Measurements from ENCODE around the gene APH1B.
"Not testable (repeated sequence)": the region's sequence is repeated elsewhere in the genome, so short reads cannot be mapped to it uniquely, and the experiment has no call there.

The APH1B gene

GRCh38 chr15:63299943-63300575, 22.7 kb downstream of the APH1B start:
- DNase-seq: no peak

GRCh38 chr15:63301088-63301487, 23.7 kb downstream of the APH1B start:
- no peak for DNase-seq

GRCh38 chr15:63305260-63305659, 27.9 kb downstream of the APH1B start:
- DNase-seq: no peak

GRCh38 chr15:63306492-63307073, 29.2 kb downstream of the APH1B start:
- no peak for DNase-seq

- no peak for DNase-seq
Observed at GRCh38 chr15:63308491-63308890, 31.1 kb downstream of the APH1B start.

GRCh38 chr15:63308947-63309346, 31.5 kb downstream of the APH1B start:
- DNase-seq: no peak

GRCh38 chr15:63310646-63311045, 33.2 kb downstream of the APH1B start:
- no peak for DNase-seq

- DNase-seq: no peak
Observed at GRCh38 chr15:63312286-63312685, 34.9 kb downstream of the APH1B start.

- no peak for DNase-seq
Observed at GRCh38 chr15:63313825-63314224, 36.4 kb downstream of the APH1B start.

GRCh38 chr15:63314409-63314808, 37.0 kb downstream of the APH1B start:
- no peak for DNase-seq

GRCh38 chr15:63318344-63318743, 40.9 kb downstream of the APH1B start:
- no peak for DNase-seq

- DNase-seq: no peak
Observed at GRCh38 chr15:63319065-63319464, 41.7 kb downstream of the APH1B start.

- DNase-seq: not testable (repeated sequence)
Observed at GRCh38 chr15:63320446-63320845, 43.0 kb downstream of the APH1B start.

- not testable (repeated sequence) for DNase-seq
Observed at GRCh38 chr15:63320981-63321380, 43.6 kb downstream of the APH1B start.

- no peak for DNase-seq
Observed at GRCh38 chr15:63321462-63321861, 44.1 kb downstream of the APH1B start.

- DNase-seq: no peak
Observed at GRCh38 chr15:63322541-63322940, 45.1 kb downstream of the APH1B start.

GRCh38 chr15:63323798-63324563, 46.6 kb downstream of the APH1B start:
- no peak for DNase-seq

GRCh38 chr15:63324770-63325169, 47.4 kb downstream of the APH1B start:
- DNase-seq: no peak

GRCh38 chr15:63327648-63328421, 50.4 kb downstream of the APH1B start:
- DNase-seq: no peak

GRCh38 chr15:63329567-63330350, 52.4 kb downstream of the APH1B start:
- no peak for DNase-seq

- no peak for DNase-seq
Observed at GRCh38 chr15:63330926-63331325, 53.5 kb downstream of the APH1B start.

GRCh38 chr15:63331456-63331855, 54.1 kb downstream of the APH1B start:
- no peak for DNase-seq

Data from femur (tissue), 1 donor.